Upper lobe of left lung (tissue), 6 donors: ENCODE measurements around the gene GTSE1. TPM values are rescaled to one million over a fixed set of nuclear protein-coding genes. Genes with fewer than 3 reads are reported as not detected.
A peak's percentile ranks its signal among the peaks of the same experiment; 100 is the strongest.

Source experiments
- ATAC-seq, 2 donors: fragments of 200-7000 bp; cut with Tn5 transposase; one replicate each; pipeline ENCODE4 v1.9.1; 2022; ENCODE audit warnings: mild to moderate bottlenecking in 2 of 2, moderate library complexity in 2 of 2; ENCODE audit not compliant: low FRiP score in 2 of 2
- DNase-seq, 2 donors: peaks; one replicate each; pipeline ENCODE4 v3.0.0-alpha.2; 2019 to 2020
- H3K27ac ChIP-seq, 4 donors: fragments of 200-600 bp; sonication (generic); one replicate each; pipeline ENCODE4 v1.5.1; 2016 to 2019
- H3K27me3 ChIP-seq, 4 donors: fragments of 200-600 bp; sonication (generic); one replicate each; pipeline ENCODE4 v1.5.1; 2017 to 2019
- H3K36me3 ChIP-seq, 4 donors: fragments of 200-600 bp; sonication (generic); one replicate each; pipeline ENCODE4 v1.5.1; 2016 to 2019
- H3K4me1 ChIP-seq, 4 donors: fragments of 200-600 bp; sonication (generic); one replicate each; pipeline ENCODE4 v1.5.1; 2018 to 2019
- H3K4me3 ChIP-seq, 4 donors: fragments of 200-600 bp; sonication (generic); one replicate each; pipeline ENCODE4 v1.5.1; 2017 to 2019; ENCODE audit warnings: mild to moderate bottlenecking in 2 of 4, moderate library complexity in 1 of 4
- H3K9me3 ChIP-seq, 4 donors: fragments of 200-600 bp; sonication (generic); one replicate each; pipeline ENCODE4 v1.5.1; 2018 to 2019
- EP300 ChIP-seq, 4 donors: sonication (generic); formaldehyde crosslinking; IDR thresholded peaks; one replicate each; pipeline ENCODE4 v1.5.1; 2017; ENCODE audit warnings: antibody characterized with exemption in 4 of 4, control low read depth in 2 of 4
- POLR2A ChIP-seq, 4 donors: fragments of 450-650 bp; IDR thresholded peaks; one replicate each; pipeline ENCODE4 v1.5.1; 2016 to 2017; ENCODE audit warnings: antibody characterized with exemption in 4 of 4, mild to moderate bottlenecking in 2 of 4
- POLR2AphosphoS5 ChIP-seq, 2 donors: sonication (generic); formaldehyde crosslinking; IDR thresholded peaks; one replicate each; pipeline ENCODE4 v1.5.1; 2017; ENCODE audit warnings: antibody characterized with exemption in 2 of 2
- WGBS, 2 donors: methylation state at CpG; one replicate each; pipeline ENCODE4 v1.1.5; 2017 to 2018; 5-methylcytosine and 5-hydroxymethylcytosine counted together
- total RNA-seq, 6 donors: library from RNA; depleted of rRNA in 4 of 6; stranded (reverse); fragments of >200 nt in 4 of 6; gene quantifications; one replicate each; pipeline versions ENCODE4 v1.1.0 to v1.2.1, GENCODE V29; 2016 to 2021
- TF ChIP-seq, protein P1 (sequence below), 6 experiments: fragments of 450-650 bp in 4 of 6; fragments of 200-600 bp in 2 of 6; sonication (generic) in 2 of 6; IDR thresholded peaks; one replicate each; pipeline ENCODE4 v1.5.1; 2016 to 2019; ENCODE audit warnings: antibody characterized with exemption in 6 of 6
- donor health status: DM: no; HTN: no; CAD: no; lungs with moderate emphysema.
- donor health status: DM: no; HTN: yes; CAD: no; lungs with severe emphysema.

Gene GTSE1
- total RNA-seq, 6 donors from 2014 or later: 0.30 to 4.4 (median 1.4) TPM; not detected in 1

DNA sequence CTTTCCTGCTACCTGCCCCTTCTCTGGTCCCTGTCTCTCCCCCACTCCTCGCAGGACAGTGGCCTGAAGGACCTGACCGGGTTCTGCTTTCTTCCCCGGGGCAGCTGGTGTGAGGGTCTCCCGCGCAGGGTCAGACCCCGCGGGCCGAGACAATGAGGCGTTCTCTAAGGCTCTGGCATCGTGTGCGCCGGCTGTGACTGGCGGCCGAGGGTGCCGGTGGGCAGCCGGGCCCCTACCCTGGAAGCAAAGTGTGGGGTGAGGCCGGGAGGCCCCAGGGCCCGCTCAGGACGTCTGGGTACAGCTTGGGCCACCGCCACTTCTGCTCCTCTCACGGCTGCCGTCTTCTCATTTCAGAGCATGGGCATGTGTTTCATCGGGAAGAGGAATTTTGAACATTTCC lies 55.1 kb downstream of the GTSE1 start:
- Histone ChIP-seq H3K27me3 (no peaks in the 10 kb centered on the region), H3K9me3 (no peaks in the 10 kb centered on the region), H3K4me1 (peaks cover 0 to 15% (median 0%) of the 10 kb centered on the region in 4 donors), H3K27ac (peak overlapping the region in 1 of 4 donors; percentile 17), H3K36me3 (peaks cover 32 to 100% (median 91%) of the 10 kb centered on the region in 4 donors), H3K4me3 (no peak overlapping the region)
- 91 to 94% methylated on average over 7 to 23 of the region's 23 CpGs for WGBS, 2 donors
- no peak for ATAC-seq
- DNase-seq: peak in 1 of 2 donors; percentile 66
- TF ChIP-seq, protein P1, sequence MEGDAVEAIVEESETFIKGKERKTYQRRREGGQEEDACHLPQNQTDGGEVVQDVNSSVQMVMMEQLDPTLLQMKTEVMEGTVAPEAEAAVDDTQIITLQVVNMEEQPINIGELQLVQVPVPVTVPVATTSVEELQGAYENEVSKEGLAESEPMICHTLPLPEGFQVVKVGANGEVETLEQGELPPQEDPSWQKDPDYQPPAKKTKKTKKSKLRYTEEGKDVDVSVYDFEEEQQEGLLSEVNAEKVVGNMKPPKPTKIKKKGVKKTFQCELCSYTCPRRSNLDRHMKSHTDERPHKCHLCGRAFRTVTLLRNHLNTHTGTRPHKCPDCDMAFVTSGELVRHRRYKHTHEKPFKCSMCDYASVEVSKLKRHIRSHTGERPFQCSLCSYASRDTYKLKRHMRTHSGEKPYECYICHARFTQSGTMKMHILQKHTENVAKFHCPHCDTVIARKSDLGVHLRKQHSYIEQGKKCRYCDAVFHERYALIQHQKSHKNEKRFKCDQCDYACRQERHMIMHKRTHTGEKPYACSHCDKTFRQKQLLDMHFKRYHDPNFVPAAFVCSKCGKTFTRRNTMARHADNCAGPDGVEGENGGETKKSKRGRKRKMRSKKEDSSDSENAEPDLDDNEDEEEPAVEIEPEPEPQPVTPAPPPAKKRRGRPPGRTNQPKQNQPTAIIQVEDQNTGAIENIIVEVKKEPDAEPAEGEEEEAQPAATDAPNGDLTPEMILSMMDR (IDR thresholded peaks at IDR 0.05): no peak
- no peak for TF ChIP-seq POLR2AphosphoS5 (IDR thresholded peaks at IDR 0.05)
- no peak for TF ChIP-seq EP300 (IDR thresholded peaks at IDR 0.05)
- TF ChIP-seq POLR2A (IDR thresholded peaks at IDR 0.05): no peak

DNA sequence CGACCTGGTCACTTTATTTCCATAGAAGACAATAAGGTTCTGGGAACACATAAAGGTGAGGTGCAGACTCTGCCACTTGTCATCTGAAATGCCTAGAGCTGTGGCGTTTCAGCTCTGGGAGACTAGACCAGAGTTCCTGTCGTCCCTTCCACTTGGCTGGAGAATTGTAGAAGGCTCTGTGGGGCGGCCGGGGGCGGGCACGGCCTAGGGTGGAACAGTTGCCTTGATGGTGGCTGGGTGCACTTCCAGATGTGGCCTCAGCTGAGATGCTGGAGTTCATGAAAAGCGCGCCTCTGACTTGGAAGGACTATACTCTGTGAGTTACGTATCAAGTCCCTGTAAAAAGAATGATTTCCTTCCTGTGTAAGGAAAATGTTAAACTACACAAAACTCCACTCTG lies 55.6 kb downstream of the GTSE1 start:
- peak in 1 of 2 donors; percentile 59 for DNase-seq
- no peaks in the 10 kb centered on the region for H3K27me3 ChIP-seq
- peak overlapping the region in 1 of 4 donors; percentile 30 for H3K27ac ChIP-seq
- no peaks in the 10 kb centered on the region for H3K9me3 ChIP-seq
- H3K4me3 ChIP-seq: no peak overlapping the region
- peaks cover 0 to 11% (median 0%) of the 10 kb centered on the region in 4 donors for H3K4me1 ChIP-seq
- H3K36me3 ChIP-seq: peaks cover 32 to 100% (median 91%) of the 10 kb centered on the region in 4 donors
- ATAC-seq: no peak
- 93 to 94% methylated on average over 10 of the region's 10 CpGs for WGBS, 2 donors
- TF ChIP-seq EP300 (IDR thresholded peaks at IDR 0.05) (no peak), POLR2AphosphoS5 (IDR thresholded peaks at IDR 0.05) (no peak), POLR2A (IDR thresholded peaks at IDR 0.05) (no peak)
- TF ChIP-seq, protein P1 (IDR thresholded peaks at IDR 0.05): no peak

DNA sequence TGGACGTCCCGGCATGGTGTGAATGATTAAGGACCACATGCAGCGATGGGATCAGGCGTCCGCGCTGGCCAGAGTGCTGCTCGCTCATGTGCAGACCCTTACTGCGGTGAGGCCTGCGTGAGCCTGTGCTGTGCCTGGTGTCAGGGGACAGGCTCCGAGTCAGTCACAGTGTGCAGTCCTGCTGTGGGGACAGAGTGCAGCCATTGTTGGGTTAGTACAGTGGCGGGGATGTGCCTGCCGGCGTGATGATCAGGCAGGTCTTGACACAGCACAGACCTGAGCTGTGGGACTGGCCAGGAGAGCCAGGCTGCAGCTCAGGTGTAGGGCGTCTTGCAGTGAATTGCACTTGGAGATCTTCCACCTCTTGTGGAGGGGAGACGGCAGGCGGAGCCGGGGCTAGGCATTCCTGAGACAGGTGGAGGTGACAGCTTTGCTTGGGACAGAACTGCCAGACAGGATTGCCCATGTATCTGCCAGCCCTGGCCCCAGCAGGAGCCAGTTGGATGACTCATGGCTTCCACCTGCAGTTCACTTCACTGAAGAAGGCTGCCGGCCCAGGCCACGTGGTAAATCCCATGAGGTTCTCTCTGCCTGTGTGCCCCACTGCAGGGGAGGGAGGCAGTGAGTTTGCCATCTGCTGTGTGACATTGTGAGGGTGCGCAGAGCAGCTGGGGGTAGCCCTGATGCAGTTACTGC lies 56.2 kb downstream of the GTSE1 start:
- DNase-seq (peak; percentile 66 to 83), ATAC-seq (peak in 1 of 2 donors; percentile 62)
- WGBS, 2 donors: 88% methylated on average over 18 to 19 of the region's 20 CpGs
- Histone ChIP-seq H3K4me1 (peaks cover 0 to 11% (median 0%) of the 10 kb centered on the region in 4 donors), H3K9me3 (no peaks in the 10 kb centered on the region), H3K27me3 (no peaks in the 10 kb centered on the region), H3K4me3 (no peak overlapping the region), H3K27ac (peak overlapping the region in 1 of 4 donors; percentile 30), H3K36me3 (peaks cover 31 to 100% (median 89%) of the 10 kb centered on the region in 4 donors)
- TF ChIP-seq POLR2A (IDR thresholded peaks at IDR 0.05) (no peak), POLR2AphosphoS5 (IDR thresholded peaks at IDR 0.05) (no peak), EP300 (IDR thresholded peaks at IDR 0.05) (no peak)
- TF ChIP-seq, protein P1 (IDR thresholded peaks at IDR 0.05): no peak

DNA sequence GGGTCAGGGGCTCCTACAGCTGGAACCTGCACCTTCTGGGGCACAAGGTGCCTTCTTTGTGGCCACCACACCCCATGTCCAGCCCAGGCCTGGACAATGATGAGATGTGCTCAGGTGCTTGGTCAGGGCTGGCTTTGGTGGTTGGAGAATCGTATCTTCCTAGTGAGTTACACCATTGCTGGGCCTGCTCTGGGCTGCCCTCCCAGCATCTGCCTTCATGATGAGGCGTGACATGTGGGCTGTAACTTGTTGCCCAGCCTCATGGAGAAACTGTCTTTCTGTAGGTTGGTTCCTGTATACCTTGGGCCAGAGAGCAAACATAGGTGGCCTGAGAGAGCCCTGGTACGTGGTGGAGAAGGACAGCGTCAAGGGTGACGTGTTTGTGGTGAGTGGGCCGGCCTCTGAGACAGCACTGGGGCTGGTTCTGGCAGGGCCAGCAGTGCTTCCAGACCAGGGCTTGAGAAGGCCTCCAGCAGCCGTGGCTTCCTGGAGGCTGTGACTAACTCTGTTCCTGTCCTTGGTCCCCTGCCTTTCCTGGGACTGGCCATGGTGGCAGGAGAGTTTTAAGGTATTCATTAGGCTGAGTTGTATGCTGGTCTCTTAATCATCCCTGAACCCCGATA lies 56.9 kb downstream of the GTSE1 start:
- no peak for DNase-seq
- Histone ChIP-seq H3K4me3 (no peak overlapping the region), H3K36me3 (peaks cover 24 to 98% (median 85%) of the 10 kb centered on the region in 4 donors), H3K27me3 (no peaks in the 10 kb centered on the region), H3K4me1 (peaks cover 0 to 11% (median 0%) of the 10 kb centered on the region in 4 donors), H3K9me3 (no peaks in the 10 kb centered on the region), H3K27ac (no peak overlapping the region)
- TF ChIP-seq POLR2AphosphoS5 (IDR thresholded peaks at IDR 0.05) (no peak), POLR2A (IDR thresholded peaks at IDR 0.05) (no peak)
- ATAC-seq: no peak
- WGBS, 2 donors: 81 to 96% methylated on average over 5 to 8 of the region's 8 CpGs

DNA sequence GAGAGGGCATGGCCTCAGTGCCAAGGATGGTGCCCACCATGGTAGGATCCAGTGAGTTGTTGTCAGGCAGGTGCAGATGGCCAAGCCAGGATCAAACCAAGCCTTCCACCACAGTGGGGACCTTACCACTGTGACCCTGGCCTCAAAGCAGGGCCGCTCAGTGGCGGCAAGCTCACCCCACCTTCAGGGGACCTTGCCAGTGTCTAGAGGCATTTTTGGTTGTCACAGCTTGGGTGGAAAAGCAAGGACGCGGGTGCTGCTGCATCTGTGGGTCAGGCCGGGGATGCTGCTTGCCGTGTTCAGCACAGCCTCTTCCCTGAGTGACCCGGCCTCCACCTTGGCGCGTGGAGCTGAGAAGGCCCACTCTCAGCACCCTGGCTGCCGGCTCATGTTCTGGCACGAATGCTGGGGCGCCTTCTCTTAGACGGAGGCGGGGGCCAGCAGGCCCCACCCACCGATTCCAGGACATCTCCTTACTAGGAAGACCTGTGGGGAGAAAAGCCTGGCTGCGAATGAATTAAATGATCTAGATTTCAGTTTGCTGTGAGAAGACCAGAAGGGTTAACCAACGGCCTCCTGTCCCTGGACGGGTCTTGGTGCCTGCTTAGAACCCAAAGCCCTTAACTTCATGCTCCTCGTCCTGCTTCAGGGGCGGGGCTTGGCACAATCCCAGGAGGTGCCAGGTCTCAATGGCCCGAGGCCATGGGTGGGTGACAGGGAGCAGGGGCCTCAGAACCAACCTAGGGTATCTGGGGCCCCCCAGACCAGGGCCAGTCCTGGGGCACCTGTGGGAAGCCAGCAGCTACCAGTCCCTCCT lies 57.7 kb downstream of the GTSE1 start:
- H3K4me3 ChIP-seq: no peak overlapping the region
- no peaks in the 10 kb centered on the region for H3K9me3 ChIP-seq
- no peaks in the 10 kb centered on the region for H3K27me3 ChIP-seq
- 50 to 91% methylated on average over 2 to 21 of the region's 21 CpGs for WGBS, 2 donors
- TF ChIP-seq POLR2AphosphoS5 (IDR thresholded peaks at IDR 0.05) (no peak), EP300 (IDR thresholded peaks at IDR 0.05) (no peak), POLR2A (IDR thresholded peaks at IDR 0.05) (no peak)
- TF ChIP-seq, protein P1 (IDR thresholded peaks at IDR 0.05): no peak
- H3K4me1 ChIP-seq: peaks cover 0 to 11% (median 0%) of the 10 kb centered on the region in 4 donors
- H3K36me3 ChIP-seq: peaks cover 21 to 98% (median 82%) of the 10 kb centered on the region in 4 donors
- peak in 1 of 2 donors; percentile 68 for DNase-seq
- peak overlapping the region in 1 of 4 donors; percentile 35 for H3K27ac ChIP-seq
- ATAC-seq: no peak
